ENCODE results near the gene CAMTA1.

The CAMTA1 gene

DNA sequence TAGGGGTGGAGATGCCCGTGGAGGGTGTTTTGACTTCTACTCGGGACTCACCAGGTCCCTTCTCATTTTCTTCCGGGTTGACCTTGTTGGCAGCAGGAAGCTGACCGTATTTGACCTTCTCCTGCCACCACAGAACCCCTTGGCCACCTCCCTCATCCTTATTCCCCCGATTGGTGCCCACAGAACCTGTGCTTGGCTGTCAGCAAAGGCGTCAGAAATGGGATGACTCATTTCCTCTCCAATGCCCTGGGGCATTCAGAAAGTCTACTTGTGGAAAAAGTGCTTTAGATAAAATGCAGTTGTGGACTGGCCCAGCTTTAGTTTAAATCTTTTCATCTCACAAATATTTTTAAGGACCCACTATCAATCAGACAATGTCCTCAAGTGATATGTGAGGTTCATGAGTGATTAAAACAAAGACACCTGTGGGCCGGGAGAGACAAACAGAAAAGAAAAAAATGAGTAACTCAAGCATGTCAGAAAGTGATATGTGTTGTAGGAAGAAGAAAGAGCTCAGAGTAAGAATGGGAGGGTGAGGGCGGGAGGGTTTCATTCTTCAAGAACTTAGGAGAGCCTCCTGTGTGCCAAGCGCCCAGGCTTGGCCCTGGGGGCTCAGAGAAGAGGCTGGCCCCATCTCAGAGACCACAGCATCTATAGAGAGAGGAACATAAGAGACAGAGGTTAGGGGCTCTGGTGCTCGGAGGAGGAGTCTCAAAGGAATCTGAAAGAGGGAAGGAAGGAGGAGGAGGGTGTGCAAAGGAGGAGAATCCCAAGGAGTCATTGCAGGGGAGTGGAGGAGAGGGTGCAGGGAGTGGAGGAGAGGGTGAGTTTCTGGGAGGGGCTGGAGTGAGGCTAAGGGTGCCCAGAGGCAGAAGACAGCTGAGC lies 764.3 kb downstream of the CAMTA1 start (continued):
- TF ChIP-seq PRDM10 (tag by site-specific recombination; IDR thresholded peaks at IDR 0.05) (peak; percentile 81), ZBTB26 (tag by site-specific recombination; optimal IDR thresholded peaks at IDR 0.05) (no peak), ZNF132 (tag by site-specific recombination; IDR thresholded peaks at IDR 0.05; ENCODE audit: borderline replicate concordance) (no peak), INSM2 (tag by site-specific recombination; IDR thresholded peaks at IDR 0.05) (no peak), ZNF366 (tag by site-specific recombination; conservative IDR thresholded peaks at IDR 0.05) (peak; percentile 44; the same call in 1 of the 2 replicates), ZNF48 (tag by site-specific recombination; IDR thresholded peaks at IDR 0.05) (no peak), REPIN1 (tag by site-specific recombination; IDR thresholded peaks at IDR 0.05; ENCODE audit: low read depth) (no peak), ZNF202 (tag by site-specific recombination; IDR thresholded peaks at IDR 0.05; ENCODE audit: borderline replicate concordance) (no peak), ZNF629 (tag by site-specific recombination; IDR thresholded peaks at IDR 0.05) (peak; percentile 78), SALL2 (tag by site-specific recombination; IDR thresholded peaks at IDR 0.05; ENCODE audit: borderline replicate concordance) (no peak), ZBTB49 (tag by site-specific recombination; IDR thresholded peaks at IDR 0.05; ENCODE audit: low read depth) (no peak)
- TF ChIP-seq, protein P1, sequence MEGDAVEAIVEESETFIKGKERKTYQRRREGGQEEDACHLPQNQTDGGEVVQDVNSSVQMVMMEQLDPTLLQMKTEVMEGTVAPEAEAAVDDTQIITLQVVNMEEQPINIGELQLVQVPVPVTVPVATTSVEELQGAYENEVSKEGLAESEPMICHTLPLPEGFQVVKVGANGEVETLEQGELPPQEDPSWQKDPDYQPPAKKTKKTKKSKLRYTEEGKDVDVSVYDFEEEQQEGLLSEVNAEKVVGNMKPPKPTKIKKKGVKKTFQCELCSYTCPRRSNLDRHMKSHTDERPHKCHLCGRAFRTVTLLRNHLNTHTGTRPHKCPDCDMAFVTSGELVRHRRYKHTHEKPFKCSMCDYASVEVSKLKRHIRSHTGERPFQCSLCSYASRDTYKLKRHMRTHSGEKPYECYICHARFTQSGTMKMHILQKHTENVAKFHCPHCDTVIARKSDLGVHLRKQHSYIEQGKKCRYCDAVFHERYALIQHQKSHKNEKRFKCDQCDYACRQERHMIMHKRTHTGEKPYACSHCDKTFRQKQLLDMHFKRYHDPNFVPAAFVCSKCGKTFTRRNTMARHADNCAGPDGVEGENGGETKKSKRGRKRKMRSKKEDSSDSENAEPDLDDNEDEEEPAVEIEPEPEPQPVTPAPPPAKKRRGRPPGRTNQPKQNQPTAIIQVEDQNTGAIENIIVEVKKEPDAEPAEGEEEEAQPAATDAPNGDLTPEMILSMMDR (tag by site-specific recombination; IDR thresholded peaks at IDR 0.05) = no peak
- TF ChIP-seq, protein P2, sequence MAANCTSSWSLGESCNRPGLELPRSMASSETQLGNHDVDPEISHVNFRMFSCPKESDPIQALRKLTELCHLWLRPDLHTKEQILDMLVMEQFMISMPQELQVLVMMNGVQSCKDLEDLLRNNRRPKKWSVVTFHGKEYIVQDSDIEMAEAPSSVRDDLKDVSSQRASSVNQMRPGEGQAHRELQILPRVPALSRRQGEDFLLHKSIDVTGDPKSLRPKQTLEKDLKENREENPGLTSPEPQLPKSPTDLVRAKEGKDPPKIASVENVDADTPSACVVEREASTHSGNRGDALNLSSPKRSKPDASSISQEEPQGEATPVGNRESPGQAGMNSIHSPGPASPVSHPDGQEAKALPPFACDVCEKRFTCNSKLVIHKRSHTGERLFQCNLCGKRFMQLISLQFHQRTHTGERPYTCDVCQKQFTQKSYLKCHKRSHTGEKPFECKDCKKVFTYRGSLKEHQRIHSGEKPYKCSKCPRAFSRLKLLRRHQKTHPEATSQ (tag by site-specific recombination; IDR thresholded peaks at IDR 0.05) = no peak
- TF ChIP-seq, protein P3, sequence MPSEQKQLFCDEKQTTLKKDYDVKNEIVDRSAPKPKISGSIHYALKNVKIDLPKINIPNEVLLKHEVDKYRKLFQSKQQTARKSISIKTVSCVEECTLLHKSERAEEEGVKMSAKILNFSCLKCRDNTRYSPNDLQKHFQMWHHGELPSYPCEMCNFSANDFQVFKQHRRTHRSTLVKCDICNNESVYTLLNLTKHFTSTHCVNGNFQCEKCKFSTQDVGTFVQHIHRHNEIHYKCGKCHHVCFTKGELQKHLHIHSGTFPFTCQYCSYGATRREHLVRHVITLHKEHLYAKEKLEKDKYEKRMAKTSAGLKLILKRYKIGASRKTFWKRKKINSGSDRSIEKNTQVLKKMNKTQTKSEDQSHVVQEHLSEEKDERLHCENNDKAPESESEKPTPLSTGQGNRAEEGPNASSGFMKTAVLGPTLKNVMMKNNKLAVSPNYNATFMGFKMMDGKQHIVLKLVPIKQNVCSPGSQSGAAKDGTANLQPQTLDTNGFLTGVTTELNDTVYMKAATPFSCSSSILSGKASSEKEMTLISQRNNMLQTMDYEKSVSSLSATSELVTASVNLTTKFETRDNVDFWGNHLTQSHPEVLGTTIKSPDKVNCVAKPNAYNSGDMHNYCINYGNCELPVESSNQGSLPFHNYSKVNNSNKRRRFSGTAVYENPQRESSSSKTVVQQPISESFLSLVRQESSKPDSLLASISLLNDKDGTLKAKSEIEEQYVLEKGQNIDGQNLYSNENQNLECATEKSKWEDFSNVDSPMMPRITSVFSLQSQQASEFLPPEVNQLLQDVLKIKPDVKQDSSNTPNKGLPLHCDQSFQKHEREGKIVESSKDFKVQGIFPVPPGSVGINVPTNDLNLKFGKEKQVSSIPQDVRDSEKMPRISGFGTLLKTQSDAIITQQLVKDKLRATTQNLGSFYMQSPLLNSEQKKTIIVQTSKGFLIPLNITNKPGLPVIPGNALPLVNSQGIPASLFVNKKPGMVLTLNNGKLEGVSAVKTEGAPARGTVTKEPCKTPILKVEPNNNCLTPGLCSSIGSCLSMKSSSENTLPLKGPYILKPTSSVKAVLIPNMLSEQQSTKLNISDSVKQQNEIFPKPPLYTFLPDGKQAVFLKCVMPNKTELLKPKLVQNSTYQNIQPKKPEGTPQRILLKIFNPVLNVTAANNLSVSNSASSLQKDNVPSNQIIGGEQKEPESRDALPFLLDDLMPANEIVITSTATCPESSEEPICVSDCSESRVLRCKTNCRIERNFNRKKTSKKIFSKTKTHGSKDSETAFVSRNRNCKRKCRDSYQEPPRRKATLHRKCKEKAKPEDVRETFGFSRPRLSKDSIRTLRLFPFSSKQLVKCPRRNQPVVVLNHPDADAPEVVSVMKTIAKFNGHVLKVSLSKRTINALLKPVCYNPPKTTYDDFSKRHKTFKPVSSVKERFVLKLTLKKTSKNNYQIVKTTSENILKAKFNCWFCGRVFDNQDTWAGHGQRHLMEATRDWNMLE (tag by site-specific recombination; conservative IDR thresholded peaks at IDR 0.05; ENCODE audit: low read depth) = peak; percentile 50; the same call in 1 of the 2 replicates
- TF ChIP-seq, protein P4, sequence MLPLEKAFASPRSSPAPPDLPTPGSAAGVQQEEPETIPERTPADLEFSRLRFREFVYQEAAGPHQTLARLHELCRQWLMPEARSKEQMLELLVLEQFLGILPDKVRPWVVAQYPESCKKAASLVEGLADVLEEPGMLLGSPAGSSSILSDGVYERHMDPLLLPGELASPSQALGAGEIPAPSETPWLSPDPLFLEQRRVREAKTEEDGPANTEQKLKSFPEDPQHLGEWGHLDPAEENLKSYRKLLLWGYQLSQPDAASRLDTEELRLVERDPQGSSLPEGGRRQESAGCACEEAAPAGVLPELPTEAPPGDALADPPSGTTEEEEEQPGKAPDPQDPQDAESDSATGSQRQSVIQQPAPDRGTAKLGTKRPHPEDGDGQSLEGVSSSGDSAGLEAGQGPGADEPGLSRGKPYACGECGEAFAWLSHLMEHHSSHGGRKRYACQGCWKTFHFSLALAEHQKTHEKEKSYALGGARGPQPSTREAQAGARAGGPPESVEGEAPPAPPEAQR (tag by site-specific recombination; IDR thresholded peaks at IDR 0.05) = no peak

Measured in HEK293 (cell line).